ENCODE measurements around the gene SLC22A7.

- no peak for TF ChIP-seq CTCF (conservative IDR thresholded peaks at IDR 0.05; ENCODE audit: low read length)
- no peak for TF ChIP-seq EZH2phosphoT487 (IDR thresholded peaks at IDR 0.05; ENCODE audit: borderline replicate concordance)
These were observed 12.1 kb downstream of the SLC22A7 start for GRCh38 chr6:43310134-43310533.
